Measurements from ENCODE around the gene SORCS3.

The SORCS3 gene

GRCh38 chr10:104773105-104773504 is 132.0 kb downstream of the SORCS3 start:
- H3K4me3 ChIP-seq (ENCODE audit: low read depth, low read length), result no peak overlapping the region
- no peak for DNase-seq (ENCODE audit: low read depth, low spot score)
- ChIA-PET POLR2A (no interaction called here), CTCF (no interaction called here)
- TF ChIP-seq, protein P1, sequence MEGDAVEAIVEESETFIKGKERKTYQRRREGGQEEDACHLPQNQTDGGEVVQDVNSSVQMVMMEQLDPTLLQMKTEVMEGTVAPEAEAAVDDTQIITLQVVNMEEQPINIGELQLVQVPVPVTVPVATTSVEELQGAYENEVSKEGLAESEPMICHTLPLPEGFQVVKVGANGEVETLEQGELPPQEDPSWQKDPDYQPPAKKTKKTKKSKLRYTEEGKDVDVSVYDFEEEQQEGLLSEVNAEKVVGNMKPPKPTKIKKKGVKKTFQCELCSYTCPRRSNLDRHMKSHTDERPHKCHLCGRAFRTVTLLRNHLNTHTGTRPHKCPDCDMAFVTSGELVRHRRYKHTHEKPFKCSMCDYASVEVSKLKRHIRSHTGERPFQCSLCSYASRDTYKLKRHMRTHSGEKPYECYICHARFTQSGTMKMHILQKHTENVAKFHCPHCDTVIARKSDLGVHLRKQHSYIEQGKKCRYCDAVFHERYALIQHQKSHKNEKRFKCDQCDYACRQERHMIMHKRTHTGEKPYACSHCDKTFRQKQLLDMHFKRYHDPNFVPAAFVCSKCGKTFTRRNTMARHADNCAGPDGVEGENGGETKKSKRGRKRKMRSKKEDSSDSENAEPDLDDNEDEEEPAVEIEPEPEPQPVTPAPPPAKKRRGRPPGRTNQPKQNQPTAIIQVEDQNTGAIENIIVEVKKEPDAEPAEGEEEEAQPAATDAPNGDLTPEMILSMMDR (IDR thresholded peaks at IDR 0.05; ENCODE audit: insufficient read depth, low read length, missing control alignments), result no peak

DNA sequence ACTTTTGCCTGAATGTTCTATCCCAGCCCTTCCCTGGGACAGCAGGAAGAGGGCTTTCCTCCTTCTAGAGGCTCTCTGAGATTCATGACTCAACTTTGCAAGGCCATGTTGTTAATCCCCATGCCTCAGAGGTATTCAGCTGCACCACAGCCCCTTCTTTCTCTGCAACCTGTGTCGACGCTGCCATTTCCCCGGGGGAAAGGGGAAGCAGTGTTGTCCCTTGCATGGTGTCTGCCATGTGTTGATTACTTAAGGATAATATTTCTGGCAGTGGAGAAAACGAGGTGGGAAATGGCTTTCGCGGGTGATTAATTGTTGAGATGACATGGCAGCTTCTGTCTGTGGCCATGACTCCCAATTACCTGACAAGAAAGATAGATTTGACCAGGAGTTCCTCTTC is 133.1 kb downstream of the SORCS3 start:
- CTCF ChIA-PET, result no interaction called here

GRCh38 chr10:104777086-104777799 is 136.2 kb downstream of the SORCS3 start:
- TF ChIP-seq, protein P1 (IDR thresholded peaks at IDR 0.05; ENCODE audit: insufficient read depth, low read length, missing control alignments), result no peak
- no peak for DNase-seq (ENCODE audit: low read depth, low spot score)
- POLR2A ChIA-PET, result no interaction called here
- no peak overlapping the region for H3K4me3 ChIP-seq (ENCODE audit: low read depth, low read length)
- CTCF ChIA-PET, result no interaction called here

More for the DNA sequence above, 133.1 kb downstream of the SORCS3 start:
- DNase-seq (ENCODE audit: low read depth, low spot score), result no peak
- POLR2A ChIA-PET, result no interaction called here
- TF ChIP-seq, protein P1 (IDR thresholded peaks at IDR 0.05; ENCODE audit: insufficient read depth, low read length, missing control alignments), result no peak
- H3K4me3 ChIP-seq (ENCODE audit: low read depth, low read length), result no peak overlapping the region

DNA sequence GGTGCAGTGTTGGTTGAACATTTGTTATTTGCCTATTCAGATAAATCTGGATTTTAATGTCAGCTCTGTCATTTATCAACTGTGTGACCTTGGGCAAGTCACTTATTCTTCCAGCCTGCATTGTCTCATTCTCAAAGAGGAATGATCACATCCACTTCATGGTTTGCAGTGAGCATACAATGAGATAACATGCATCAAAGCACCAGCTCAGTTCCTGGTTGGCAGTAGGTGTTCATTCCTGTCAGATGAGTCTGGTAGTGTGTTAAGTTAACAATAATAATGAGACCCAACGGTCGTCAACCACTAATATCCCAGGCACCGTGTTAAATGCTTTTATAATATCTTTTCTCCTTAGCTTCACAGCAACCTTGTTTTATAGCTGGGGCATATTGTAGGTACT is 137.3 kb downstream of the SORCS3 start:
- H3K4me3 ChIP-seq (ENCODE audit: low read depth, low read length), result no peak overlapping the region
- POLR2A ChIA-PET, result no interaction called here
- TF ChIP-seq, protein P1 (IDR thresholded peaks at IDR 0.05; ENCODE audit: insufficient read depth, low read length, missing control alignments), result no peak
- CTCF ChIA-PET, result no interaction called here
- DNase-seq (ENCODE audit: low read depth, low spot score), result no peak

GRCh38 chr10:104779701-104780100 is 138.6 kb downstream of the SORCS3 start:
- DNase-seq (ENCODE audit: low read depth, low spot score), result no peak
- TF ChIP-seq, protein P1 (IDR thresholded peaks at IDR 0.05; ENCODE audit: insufficient read depth, low read length, missing control alignments), result no peak
- ChIA-PET POLR2A (no interaction called here), CTCF (no interaction called here)
- no peak overlapping the region for H3K4me3 ChIP-seq (ENCODE audit: low read depth, low read length)

GRCh38 chr10:104780165-104780564 is 139.1 kb downstream of the SORCS3 start:
- DNase-seq (ENCODE audit: low read depth, low spot score), result no peak
- H3K4me3 ChIP-seq (ENCODE audit: low read depth, low read length), result no peak overlapping the region
- CTCF ChIA-PET, result no interaction called here
- POLR2A ChIA-PET, result no interaction called here
- TF ChIP-seq, protein P1 (IDR thresholded peaks at IDR 0.05; ENCODE audit: insufficient read depth, low read length, missing control alignments), result no peak

All from AG04449 (cell line).